Activated CD4-positive, CD25-positive, alpha-beta regulatory T cell treated with anti-CD3 and anti-CD28 coated beads, Interleukin-2, amount 50 U/mL, for 16 hours (primary cell): ENCODE measurements around the gene BORCS6.
"Not testable (repeated sequence)": the region's sequence is repeated elsewhere in the genome, so short reads cannot be mapped to it uniquely, and the experiment has no call there.

Experiments
- DNase-seq: peaks from one replicate; pipeline ENCODE4 v3.0.0-alpha.2; 2020; ENCODE audit warnings: low read depth, low spot score

Gene BORCS6

DNA sequence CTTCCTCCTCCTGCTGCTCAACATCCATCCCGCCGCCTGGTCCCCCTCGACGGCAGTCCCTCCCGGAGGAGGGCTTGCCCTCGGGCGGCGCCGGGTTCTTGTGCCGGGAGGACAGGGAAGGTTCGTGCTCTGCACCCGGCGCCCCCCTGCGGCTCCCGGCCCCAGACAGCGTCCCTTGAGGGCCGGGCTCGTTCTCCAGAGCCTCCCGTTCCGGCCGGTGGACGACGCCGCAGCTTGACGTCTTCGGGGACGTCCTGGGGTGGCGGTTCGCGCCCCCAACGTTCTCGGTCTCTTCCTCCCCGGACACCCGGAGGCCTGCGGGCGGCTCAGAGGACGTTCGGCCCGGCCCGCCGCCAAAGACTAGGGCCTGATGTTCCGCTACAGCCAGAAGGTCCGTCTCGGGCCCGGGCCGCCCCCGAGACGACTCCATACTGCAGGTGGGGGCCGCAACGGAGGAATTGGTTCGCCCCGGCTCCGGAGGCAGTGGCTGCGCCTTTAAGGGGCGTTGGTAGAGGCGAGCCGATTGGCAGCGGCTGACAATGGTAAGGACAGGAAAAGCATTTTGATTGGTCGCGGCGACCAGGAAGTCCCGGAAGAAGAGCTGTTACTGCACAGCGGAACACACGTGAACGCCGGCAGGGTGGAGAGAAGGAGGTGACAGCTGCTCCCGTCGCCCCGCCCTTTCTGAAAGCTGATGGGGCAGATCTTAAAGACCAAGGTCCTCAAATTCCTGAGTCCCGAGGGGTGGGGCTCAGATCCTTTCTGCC, at the start of gene BORCS6:
TSS of gene BORCS6 (minus strand) at position 470 of the 767 bp plus-strand sequence. CDS start at position 430, 40 bp downstream.
- peak; percentile 95 for DNase-seq

- DNase-seq: no peak
Observed at GRCh38 chr17:8237886-8238285, 47.9 kb upstream of the BORCS6 start.

GRCh38 chr17:8237175-8237574, 47.2 kb upstream of the BORCS6 start:
- DNase-seq: no peak

- DNase-seq: no peak
Observed at GRCh38 chr17:8235676-8236075, 45.7 kb upstream of the BORCS6 start.

- no peak for DNase-seq
Observed at GRCh38 chr17:8234361-8235270, 44.6 kb upstream of the BORCS6 start.

DNA sequence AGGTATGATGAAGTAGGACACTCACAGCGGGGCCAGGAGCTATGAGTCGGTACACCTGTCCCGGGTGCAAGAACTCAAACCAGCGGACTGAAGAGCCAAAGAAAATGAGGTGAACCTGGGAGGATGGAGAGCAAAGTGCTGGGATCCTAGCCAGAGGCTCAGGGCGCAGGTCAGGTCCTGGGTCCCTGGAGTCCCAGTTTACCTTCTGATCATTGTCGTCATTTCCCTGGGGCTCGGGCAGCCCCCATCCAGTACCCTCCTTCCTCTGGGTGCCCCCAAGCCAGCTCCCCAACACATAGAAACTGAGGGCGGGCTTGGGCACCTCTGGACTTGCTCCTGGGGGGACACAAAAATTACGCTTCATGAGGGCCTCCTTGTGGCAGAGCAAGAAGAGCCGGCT, 41.7 kb upstream of the BORCS6 start:
- DNase-seq: no peak

- DNase-seq: no peak
Observed at GRCh38 chr17:8227238-8227581, 37.2 kb upstream of the BORCS6 start.

DNA sequence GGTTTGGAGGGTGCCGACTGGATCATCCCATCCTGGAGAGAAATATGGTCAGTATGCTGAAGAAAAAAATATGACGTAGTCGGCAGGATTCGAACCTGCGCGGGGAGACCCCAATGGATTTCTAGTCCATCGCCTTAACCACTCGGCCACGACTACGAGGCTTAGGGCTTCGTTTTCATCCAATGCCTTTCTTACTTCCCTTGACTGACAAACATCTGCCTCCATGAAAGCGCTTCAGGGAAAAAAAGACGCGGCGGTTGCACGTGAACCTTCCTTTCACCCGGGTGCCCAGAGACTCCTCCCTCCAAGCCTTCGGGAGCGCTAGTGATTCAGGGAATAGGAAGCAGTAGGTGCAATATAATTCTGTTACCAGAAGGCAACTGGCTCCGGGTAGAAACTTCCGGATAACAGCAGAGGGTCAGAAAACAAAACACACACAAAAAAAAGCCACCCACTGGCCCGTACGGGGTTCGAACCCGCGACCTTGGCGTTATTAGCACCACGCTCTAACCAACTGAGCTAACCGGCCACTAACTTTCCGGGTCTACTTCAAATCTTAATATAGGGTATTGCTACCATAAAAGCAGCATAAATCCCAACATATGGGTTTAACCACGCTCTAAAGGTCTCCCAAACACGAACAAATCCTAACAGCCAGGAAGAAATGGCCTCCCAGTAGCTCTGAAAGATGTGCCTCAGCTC, 36.7 kb upstream of the BORCS6 start:
- no peak for DNase-seq

DNA sequence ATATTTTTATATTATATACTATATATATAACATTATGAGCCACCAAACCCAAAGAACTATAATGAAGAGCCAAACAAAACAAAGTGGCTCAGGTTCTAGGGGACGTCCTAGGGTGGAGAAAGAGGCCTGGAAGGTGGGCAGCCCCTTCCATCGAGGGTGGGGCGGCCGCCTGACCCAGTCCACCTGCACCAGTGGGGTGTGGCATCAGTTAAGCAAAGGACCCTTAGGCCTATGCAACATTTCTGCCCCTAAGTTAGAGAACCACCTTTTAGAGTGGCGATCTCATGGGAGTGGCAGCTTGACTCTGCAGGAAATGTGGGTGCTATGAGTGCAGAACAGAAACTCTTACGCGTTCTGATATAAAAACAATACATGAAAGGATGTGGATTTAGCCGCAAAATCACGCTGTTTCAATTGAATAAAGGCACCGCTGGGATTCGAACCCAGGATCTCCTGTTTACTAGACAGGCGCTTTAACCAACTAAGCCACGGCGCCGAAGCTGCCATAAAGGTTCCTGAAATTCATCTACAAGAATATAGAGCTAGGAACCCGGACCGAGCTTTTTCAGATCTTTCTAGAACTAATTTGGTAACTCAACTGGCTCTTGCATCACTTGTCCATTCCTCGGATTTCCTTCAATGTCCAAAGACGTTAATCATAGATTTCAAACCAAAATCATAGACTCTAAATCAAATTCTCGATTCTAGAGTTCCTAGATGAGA, 36.0 kb upstream of the BORCS6 start:
- peak; percentile 53 for DNase-seq

- DNase-seq: no peak
Observed at GRCh38 chr17:8224891-8225812, 35.2 kb upstream of the BORCS6 start.

GRCh38 chr17:8223356-8224126, 33.6 kb upstream of the BORCS6 start:
- DNase-seq: no peak

- peak; percentile 82 for DNase-seq
Observed at GRCh38 chr17:8222630-8223355, 32.8 kb upstream of the BORCS6 start.

- no peak for DNase-seq
Observed at GRCh38 chr17:8222380-8222629, 32.3 kb upstream of the BORCS6 start.

DNA sequence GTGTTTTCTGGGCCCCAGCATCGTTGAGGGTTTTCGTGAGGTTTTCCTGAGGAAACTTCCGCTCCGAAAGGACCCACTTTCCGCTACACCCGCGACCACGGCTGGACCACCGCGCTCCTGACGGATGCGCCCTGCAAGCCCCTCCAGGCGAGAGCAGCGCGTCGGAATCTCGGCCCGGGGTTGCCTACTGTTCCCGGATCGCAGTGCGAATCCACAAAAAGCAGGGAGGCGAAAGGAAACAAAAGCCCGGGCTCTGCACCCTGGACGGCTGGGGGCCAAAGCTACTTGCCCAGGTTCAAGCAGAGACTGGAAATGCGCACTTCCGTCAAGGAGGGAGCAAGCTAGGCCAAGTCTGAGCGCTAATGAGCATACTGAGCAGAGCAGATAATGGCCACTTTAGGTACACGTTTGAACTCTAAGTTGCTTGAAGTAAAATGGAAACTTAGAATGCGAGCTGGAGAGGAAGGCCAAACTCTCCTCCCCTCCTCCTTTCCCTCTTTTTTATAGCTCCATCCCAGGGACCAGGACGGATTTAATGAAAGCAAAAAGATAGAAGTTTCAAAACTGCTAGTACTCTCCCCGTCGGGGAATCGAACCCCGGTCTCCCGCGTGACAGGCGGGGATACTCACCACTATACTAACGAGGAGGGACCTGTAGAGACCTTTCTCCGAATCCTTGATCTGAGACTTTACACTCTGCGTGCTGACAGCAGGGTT, 31.8 kb upstream of the BORCS6 start:
- DNase-seq: peak; percentile 87

DNA sequence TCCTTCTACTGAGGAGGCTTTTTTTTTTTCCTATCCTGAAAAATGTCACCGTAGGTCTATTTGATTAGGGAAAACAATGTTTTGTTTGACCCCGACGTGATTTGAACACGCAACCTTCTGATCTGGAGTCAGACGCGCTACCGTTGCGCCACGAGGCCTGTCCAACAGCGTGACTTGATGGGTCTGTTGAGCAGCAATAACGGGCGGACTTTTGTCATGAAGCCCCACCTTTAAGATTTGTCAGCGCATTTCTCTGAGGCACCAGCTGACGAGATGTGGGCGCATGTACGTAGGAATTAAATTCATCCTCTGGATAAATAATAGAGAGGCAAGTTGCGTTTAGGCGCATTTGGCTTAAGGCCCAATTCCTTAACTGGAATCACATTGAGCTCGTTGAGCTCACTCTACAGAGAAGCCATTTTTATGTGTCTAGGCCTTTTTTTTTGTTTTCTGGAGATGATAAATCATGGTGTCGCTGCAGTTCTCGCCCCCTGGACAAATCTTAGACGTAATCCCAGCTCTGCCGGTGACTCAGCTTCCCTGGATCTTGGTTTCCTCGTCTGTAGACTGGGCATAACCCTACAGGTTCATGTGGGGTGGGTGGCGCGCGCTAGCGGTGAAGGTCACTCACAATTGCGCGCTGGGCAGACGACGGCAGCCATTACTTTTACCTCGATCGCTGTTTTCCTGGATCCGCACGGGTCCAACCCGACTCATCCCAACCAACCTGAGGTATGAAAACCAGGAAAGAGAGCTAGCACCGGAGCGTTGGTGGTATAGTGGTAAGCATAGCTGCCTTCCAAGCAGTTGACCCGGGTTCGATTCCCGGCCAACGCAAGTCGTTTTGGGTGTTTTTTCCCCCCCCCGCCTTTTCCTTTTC, 31.0 kb upstream of the BORCS6 start:
- DNase-seq: peak; percentile 86

DNA sequence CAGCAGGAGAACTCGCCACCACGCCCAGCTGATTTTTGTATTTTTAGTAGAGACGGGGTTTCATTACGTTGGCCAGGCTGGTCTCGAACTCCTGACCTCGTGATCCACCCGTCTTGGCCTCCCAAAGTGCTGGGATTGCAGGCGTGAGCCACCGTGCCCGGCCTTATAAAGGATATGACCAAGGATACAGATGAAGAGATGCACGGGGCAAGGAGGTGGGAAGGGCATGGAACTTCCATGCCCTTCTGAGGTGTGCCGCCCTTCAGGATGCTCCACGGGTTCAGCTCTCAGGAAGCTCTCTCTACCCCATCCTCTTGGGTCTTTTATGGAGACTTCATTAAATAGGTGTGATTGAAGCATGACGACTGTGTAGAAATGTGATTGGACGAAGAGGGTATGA, 24.0 kb upstream of the BORCS6 start:
- DNase-seq: not testable (repeated sequence)

DNA sequence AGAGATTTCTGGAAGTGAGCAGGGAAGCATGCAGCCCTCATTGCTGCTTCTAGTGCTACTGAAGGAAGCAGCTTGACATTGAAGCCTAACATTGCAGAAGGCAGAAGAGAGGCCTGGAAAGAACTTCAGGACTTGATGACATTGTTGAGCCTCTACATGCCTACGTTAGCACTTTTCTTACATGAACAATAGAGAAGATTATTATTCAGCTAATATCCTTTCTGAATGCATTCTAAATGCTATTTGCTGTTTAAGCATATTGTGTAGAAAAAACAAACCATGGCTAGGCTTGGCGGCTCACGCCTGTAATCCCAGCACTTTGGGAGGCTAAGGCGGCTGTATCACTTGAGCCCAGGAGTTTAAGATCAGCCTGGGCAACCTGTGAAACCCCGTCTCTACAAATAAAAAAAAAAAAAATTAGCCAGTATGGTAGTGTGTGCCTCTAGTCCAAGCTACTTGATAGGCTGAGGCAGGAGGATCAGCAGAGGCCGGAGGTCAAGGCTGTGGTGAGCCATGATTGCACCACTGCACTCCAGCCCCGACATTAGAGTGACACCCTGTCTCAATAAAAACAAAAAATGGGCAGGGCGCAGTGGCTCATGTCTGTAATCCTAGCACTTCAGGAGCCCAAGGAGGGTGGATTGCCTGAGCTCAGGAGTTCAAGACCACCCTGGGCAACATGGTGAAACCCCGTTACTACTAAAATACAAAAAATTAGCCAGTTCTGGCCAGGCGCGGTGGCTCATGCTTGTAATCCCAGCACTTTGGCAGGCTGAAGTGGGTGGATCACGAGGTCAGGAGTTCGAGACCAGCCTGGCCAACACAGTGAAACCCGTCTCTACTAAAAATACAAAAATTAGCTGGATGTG, 22.6 kb upstream of the BORCS6 start:
- DNase-seq: no peak
